ENCODE data around the gene MBP.

- TF ChIP-seq CTCF (conservative IDR thresholded peaks at IDR 0.05) (no peak), ZFX (IDR thresholded peaks at IDR 0.05) (no peak)
Measured at GRCh38 chr18:77022556-77022955, 110.0 kb downstream of the MBP start.

All from C4-2B (cell line).